Measurements from ENCODE around the gene STK32B. TPM values are rescaled to one million over a fixed set of nuclear protein-coding genes. Genes with fewer than 3 reads are reported as not detected.

The STK32B gene
- total and polyA plus RNA-seq, 9 of the 15 experiments (the other 6 are each of a cell fraction or from before 2014, with no cell fraction given) = 0.03 to 0.20 (median 0.07) TPM; not detected in 2

- TF ChIP-seq SETDB1 (IDR thresholded peaks at IDR 0.05; ENCODE audit: low read length) = no peak
- TF ChIP-seq ZNF561 (CRISPR knock-in tag; conservative IDR thresholded peaks at IDR 0.05) = no peak
- no peak for TF ChIP-seq ILF3 (IDR thresholded peaks at IDR 0.05; ENCODE audit: borderline replicate concordance)
Observed at GRCh38 chr4:5211282-5211839, 160.1 kb downstream of the STK32B start (continued).

- H3K27ac ChIP-seq (ENCODE audit: extremely low read depth, low read depth, low read length) = no peak overlapping the region
- ATAC-seq (no peak), FAIRE-seq (no peak), DNase-seq (ENCODE audit: extremely low read depth in 1 of 4, low spot score in 3 of 4) (no peak)
- no peaks in the 10 kb centered on the region for H3K9me3 ChIP-seq (replicated peaks; ENCODE audit: control insufficient read depth, insufficient read depth, low read depth, low read length)
- no peak overlapping the region for H3K4me3 ChIP-seq
- no peak for TF ChIP-seq NELFE (IDR thresholded peaks at IDR 0.05; ENCODE audit: insufficient read depth, insufficient read length)
- no peak for TF ChIP-seq TCFL5 (CRISPR knock-in tag; conservative IDR thresholded peaks at IDR 0.05)
- TF ChIP-seq FOXJ2 (tag; IDR thresholded peaks at IDR 0.05) = no peak
- no peak for TF ChIP-seq TAF7 (tag; IDR thresholded peaks at IDR 0.05)
- no peaks in the 10 kb centered on the region for H3K4me1 ChIP-seq (replicated peaks in 1 of 2; ENCODE audit: control insufficient read depth in 2 of 2, insufficient read depth in 2 of 2, low read length in 2 of 2)
- POLR2A ChIA-PET = no interaction called here
- no peaks in the 10 kb centered on the region for H3K27me3 ChIP-seq (ENCODE audit: control insufficient read depth in 2 of 2, insufficient read depth in 2 of 2, low read length in 2 of 2)
- CTCF ChIA-PET (ENCODE audit: low intra/inter-chr PET ratio) = no interaction called here
- no peak overlapping the region for H2AFZ ChIP-seq (ENCODE audit: low read depth, low read length)
- no peaks in the 10 kb centered on the region for H3K79me2 ChIP-seq (ENCODE audit: control insufficient read depth, insufficient read depth, low read length)
- no peaks in the 10 kb centered on the region for H3K36me3 ChIP-seq (ENCODE audit: control insufficient read depth, insufficient read depth, low read length)
- intact Hi-C loops (cut with micrococcal nuclease) (no loop called here), in situ Hi-C loops (cut with MboI) (no loop called here)
- no peak overlapping the region for H3K9ac ChIP-seq (ENCODE audit: insufficient read depth in 1 of 2, low read depth in 2 of 2, low read length in 2 of 2)
- BruUV-seq (replicated peaks) = no TSS peak
- WGBS (ENCODE audit: insufficient coverage, low coverage, missing lambda C conversion rate) = 2% methylated on average over 14 of the region's 14 CpGs
- no peaks in the 10 kb centered on the region for H4K20me1 ChIP-seq (replicated peaks; ENCODE audit: control insufficient read depth, insufficient read depth, low read length)
- no peak overlapping the region for H3K4me2 ChIP-seq (ENCODE audit: insufficient read depth, low read length)
- no peaks in the 10 kb centered on the region for H3K9me1 ChIP-seq (ENCODE audit: control insufficient read depth, insufficient read depth, low read length)
Observed at GRCh38 chr4:5212255-5213013, 161.2 kb downstream of the STK32B start.
